GM19438 (cell line): ENCODE data around the gene MCUB.
A peak's percentile ranks its signal among the peaks of the same experiment; 100 is the strongest.
"Not testable (repeated sequence)": the region's sequence is repeated elsewhere in the genome, so short reads cannot be mapped to it uniquely, and the experiment has no call there.

Experiments used
- ATAC-seq: cut with Tn5 transposase; IDR thresholded peaks from one replicate; pipeline ENCODE4 v1.9.1; 2021; ENCODE audit warnings: low read depth; ENCODE audit not compliant: unreplicated experiment

Gene MCUB

DNA sequence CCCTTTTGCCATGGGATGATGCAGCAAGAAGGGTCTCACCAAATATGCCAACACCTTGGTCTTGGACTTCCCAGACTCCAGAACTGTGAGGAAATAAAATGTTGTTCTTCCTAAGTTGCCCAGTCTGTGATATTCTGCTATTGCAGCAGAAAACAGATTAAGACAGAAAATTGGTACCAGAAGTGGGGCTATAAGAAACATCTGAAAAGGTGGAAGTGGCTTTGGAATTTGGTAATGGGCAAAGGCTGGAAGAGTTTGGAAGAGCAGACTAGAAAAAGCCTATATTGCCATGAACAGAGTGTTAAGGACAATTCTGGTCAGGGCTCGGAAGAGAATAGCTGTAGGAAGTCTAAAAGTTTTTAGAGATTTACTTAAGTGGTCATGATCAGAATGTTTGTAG is 115.8 kb downstream of the MCUB start:
- no peak for ATAC-seq

DNA sequence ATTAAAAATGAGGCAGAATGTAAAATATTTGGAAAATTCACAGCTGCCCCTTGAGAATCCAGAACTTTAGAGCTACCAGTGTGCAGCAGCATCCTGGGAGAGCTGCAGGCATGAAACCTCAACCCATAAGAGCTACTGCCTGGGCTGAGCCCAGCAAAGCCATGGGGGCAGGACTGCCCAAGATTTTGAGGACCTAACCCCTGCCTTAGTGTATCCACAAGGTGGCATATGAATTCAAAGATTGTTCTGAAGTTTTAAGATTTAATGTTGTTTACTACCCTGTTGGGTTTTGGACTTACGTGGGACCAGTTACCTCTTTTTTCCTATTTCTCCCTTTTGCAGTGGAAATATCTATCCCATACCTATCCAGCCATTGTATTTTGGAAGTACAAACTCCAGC is 116.8 kb downstream of the MCUB start:
- no peak for ATAC-seq

DNA sequence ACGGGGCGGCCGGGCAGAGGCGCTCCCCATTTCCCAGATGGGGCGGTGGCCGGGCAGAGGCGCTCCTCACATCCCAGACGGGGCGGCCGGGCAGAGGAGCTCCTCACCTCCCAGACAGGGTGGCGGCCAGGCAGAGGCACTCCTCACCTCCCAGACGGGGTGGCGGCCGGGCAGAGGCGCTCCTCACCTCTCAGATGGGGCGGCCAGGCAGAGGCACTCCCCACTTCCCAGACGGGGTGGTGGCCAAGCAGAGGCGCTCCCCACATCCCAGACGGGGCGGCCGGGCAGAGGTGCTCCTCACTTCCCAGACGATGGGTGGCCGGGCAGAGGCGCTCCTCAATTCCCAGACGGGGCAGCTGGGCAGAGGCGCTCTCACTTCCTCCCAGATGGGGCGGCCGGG is 118.4 kb downstream of the MCUB start:
- not testable (repeated sequence) for ATAC-seq

DNA sequence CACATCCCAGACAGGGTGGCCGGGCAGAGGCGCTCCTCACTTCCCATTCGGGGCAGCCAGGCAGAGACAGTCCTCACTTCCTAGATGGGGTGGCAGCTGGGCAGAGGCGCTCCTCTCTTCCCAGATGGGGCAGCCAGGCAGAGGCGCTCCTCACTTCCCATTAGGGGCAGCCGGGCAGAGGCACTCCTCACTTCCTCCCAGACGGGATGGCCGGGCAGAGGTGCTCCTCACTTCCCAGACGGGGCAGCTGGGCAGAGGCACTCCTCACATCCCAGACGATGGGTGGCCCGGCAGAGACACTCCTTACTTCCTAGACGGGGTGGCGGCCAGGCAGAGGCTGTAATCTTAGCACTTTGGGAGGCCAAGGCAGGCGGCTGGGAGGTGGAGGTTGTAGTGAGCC is 118.9 kb downstream of the MCUB start:
- ATAC-seq, result not testable (repeated sequence)

DNA sequence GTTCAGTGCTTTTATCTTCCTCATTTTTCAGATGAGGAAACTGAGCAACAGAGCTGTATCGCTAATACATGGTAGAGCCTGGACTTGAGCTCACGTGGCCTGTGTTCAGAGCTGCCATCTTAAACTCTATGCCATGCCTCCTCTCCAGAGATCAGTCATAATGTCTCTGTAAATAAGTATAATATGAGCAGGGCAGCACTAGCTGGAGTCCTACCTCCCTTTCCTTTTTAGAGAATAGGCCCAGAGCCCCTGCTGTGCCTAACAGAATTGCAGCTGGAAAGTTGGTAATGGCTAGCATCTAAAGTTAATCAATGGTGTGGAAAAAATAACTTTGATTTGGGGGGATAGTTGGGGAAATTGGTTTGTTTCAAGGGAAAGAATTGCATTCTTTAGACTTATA is 122.8 kb downstream of the MCUB start:
- no peak for ATAC-seq

DNA sequence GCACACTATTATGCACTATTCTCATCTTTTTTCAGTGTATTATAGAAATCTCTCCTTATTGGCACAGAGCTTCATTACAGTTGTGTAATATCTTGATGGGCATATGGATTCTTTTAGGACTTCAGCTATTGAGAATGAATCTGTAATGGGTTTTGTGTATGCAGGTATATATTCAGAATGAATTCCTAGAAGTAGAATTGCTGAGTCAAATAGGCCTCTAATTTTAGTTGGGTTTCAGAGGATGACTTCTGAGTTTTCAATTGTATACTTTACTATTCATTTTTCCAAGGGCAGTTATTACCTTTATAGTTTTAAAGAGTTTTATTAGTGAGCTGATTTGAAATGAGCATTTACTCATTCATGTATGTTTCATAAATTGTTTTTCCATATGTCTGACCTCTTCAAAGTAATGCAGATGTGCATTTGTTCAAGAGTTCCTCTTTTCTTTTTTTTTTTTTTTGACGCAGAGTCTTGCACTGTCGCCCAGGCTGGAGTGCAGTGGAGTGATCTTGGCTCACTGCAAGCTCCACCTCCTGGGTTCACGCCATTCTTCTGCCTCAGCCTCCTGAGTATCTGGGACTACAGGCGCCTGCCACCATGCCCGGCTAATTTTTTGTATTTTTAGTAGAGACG is 123.7 kb downstream of the MCUB start:
- ATAC-seq, result no peak

DNA sequence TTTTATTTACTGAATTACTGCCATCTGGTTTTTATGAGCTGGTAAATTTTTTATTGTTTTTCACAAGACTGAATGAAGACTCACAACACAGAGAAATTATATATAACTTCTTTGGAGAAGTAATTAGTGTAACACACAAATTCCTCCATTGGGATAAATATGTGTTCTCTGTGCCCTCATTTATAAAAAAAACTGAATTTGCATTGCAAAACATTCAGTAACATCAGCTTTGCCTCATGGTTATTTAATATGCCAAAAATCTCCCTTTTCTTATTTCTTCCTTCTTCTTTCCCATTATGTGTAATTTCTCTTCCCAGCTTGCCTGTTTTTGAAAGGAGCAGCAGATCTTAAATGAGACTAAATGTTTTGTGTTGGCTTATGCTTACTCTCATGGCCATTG is 124.7 kb downstream of the MCUB start:
- no peak for ATAC-seq

DNA sequence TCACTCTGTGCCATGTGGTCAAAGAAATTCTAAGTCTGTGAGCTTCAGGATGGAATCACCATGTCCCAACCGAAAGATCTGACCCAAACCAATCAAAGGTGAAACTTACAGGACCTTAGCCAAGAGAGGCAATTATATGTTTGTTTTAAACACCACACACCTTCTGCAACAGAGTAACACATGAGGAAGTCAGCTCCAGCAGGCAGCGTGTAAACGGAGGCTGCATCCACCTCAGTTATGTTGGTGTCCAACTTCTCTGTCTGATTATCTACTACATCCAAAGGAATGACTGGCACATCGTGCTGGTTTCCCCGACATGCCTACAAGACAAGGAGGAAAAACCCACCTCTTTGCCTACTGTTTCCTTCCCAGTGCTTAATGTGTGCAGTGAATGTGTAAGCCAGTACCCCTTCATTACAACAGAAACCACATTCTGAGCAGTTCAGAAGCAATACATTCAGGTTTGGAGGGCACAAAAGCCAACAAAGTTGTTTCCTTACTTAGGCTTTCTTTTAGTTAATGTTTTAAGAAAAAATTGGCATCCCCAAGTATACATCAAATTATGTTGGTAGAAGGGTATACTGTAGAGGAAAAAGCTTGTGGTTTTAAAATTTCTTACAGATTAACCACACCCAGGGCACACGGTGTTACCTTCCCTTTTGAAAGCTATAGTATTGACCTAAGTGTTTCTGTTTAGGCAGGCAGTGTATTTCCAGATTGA is 130.8 kb downstream of the MCUB start:
- ATAC-seq, result peak; percentile 88

DNA sequence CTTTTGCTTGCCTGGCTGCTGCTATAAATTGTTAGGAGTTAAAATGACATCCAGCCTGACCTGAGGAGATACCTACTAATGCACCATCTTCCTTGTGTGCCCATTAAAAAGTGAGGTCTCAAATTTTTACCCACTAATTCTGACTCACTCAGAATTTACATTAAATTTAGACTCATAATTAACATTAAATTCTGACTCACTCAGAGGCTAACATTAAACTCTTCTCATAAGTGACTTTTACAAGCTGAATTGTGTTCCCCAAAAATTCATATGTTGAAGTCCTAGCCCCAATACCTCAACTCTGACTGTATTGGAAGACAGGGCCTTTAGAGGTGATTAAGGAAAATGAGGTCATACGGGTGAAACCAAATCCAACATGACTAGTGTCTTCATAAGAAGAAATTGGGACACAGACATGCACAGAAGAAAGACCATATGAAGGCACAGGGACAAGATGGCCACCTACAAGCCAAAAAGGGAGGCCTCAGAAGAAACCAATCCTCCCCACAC is 131.4 kb downstream of the MCUB start:
- ATAC-seq, result no peak

DNA sequence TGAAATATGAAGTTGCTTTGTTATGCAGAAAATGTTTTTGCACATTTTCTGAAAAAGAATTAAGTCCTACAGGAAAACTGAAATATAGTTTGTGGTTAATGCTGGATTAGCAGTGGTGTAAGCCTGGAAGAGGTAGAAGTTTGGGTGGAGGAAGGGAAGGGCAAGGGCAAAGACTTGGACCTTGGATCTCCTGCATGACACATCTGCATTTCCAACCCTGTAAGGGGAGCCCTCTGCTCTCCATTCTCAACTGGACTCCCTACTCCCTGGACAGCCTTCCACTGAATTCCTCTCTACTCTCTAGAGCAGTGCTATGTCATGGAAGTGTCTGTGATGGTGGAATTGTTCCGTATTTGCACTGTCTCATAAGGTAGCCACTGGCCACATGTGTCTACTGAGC is 138.6 kb downstream of the MCUB start:
- ATAC-seq, result no peak

DNA sequence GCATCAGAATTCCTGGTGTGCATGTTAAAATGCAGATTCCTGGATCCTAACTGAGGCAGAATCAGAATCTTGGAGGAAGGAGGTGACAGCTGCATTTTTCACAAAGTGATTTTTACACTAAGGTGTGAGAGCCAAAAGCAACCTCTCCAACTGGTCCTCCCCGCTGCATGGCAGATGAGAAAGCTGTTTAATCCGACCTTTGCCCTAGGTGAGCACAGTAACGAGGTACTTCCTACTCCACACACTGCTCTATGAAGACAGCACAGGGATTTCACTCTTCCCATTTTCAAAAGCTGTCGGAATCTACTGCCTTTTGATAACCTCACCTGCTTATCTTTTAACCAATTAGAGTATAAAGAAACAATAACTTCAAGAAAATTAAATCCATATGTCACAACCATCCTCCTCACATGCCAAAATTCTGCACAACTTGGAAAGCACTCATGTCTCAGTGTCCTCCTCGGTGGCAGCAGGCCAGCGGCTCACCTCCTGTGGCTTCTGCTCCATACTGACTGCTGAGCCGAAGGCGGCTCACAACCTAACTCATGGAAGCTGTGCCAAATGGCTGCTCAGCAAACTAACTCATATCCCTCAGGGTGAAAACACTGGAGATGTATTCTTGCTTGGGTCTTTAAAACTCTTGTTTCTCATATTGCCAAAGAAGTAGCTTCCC is 139.6 kb downstream of the MCUB start:
- no peak for ATAC-seq

DNA sequence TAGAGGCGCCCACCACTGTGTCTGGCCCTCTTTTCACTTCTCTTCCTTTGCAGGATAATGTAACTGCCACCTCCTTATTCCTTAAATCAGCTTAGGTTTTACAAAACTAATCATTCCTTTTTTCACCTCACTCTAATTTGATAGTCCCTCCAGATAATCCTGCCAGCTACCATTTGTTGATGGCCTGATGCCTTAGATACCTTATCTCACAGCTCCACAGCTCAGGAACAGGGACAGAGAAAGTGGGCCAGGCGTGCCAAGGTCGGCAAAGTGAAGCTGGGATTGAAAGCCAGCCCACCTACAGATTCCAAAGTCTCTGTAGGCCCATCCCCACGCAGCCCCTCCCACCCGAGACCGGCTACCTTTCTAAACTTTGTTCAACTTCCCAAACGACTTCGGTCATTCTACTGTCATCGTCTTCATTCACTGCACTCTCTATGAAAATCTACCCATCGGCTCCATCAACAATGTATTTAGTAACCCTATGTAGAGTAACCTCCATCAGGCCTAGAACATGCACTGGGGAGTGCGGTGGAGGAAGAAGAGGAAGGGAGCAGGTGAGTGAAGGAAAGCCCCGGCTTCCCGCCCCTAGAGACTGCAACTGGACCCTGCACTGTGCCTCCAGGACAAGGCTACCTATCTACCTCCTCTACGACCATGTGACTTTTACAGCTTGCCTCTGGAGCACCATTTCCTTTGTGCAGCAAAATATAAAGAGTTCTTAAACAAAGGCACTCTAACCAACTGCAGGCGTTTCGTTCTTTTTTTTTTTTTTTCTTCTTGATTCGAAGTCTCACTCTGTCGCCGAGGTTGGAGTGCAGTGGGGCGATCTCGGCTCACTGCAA is 141.7 kb downstream of the MCUB start:
- peak; percentile 13 for ATAC-seq

DNA sequence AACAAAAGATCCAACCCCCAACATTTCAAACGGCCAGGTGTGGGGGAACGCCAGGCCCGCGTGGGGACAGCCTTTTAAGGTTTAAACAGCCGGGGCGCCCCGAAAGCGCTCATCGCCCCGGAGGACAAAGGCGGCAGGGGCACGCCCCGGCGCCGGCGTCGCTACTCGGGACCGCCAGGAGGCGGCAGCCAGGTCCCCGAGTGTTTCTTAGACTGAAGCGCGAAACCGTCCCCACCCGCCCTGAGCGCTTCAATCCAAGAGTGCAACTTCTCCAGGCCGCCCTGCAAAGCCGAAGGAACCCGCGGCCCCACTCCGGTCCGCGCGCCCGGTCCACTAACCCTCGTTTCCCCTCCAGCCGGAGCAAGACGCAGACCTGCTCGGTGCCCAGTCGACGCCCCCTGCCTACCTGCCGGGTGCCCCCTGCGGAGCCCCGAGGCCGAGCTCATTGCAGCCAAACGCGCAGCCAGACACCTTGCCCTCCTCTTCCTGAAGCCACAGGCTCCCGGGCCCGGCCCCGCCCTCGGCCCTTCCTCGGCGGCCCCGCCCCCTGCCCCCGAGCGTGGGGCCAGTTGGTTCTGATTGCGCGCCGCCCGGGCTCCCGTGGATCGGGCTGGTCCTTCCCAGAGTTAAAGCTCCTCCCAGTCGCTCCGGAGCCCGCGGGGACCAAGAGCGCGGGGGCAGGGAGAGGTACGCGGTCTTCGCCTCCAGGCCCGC is 143.1 kb downstream of the MCUB start, which contains the start of gene CASP6:
Gene CASP6 (minus strand): TSS at position 496 of the 714 bp plus-strand sequence. CDS start 50 bp downstream, at position 446.
- ATAC-seq, result peak; percentile 64

DNA sequence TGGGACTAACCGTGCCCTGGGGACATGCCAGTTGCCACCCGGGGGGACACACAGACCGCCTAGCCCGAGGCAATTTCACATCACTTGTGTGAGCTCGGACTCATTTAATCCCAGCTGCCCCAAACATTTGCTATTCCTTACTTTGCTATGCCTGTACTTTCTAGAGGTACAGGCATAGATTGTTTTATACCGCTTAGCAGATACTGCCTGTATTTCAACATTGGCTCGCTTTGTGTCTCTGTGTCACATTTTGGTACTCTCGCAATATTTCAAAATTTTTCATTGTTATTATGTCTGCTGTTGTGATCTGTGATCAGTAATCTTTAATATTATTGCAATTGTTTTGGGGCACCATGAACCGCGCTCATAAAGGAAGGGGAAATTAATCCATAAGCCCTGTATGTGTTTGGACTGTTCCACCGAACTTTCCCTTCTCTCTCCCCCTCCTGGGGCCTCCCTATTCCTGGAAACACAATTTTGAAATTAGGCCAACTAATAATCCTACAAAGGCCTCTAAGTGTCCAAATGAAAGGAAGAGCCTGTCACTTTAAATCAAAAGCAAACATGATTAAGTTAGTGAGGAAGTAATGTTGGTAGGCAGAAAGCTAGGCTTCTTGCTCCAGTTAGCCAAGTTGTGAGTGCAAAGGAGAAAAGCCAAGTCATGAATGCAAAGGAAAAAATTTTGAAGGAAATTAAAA is 143.8 kb downstream of the MCUB start:
- no peak for ATAC-seq

DNA sequence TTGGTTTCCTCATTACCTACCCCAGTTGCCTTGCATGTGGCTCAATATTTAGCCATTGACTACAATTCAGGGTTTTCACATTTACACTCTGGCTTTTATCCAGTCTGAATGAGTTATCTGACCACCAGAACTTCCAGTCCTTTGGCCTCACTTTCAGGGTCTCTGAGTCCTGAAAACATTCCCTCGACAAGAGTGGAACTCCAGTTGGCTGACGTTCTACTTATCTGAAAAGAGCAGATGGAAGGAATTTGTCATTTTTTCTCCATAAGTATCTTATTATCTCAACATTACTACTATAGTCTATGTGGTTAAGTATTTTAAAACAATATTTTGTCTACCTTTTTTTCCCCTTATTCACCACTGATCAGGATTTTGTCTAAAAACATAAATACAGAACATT is 148.4 kb downstream of the MCUB start:
- ATAC-seq, result no peak

DNA sequence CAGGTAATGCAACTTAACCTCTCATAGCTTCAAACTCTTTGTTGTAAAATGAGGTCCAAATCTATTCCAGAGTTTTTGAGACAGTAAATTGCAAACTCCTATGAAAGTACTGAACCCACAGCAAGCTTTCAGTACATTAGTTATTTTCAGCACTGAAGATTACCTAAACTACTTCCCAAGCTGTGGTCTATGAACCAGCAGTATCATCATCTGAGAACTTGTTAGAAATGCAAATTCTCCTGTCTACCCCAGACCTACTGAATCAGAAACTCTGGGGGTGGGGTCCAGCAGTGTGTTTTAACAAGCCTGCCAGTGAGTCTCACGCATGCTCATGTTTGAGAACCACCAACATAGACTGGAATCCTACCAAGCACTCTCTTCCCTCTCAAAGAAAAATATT is 148.9 kb downstream of the MCUB start:
- ATAC-seq, result peak; percentile 95

DNA sequence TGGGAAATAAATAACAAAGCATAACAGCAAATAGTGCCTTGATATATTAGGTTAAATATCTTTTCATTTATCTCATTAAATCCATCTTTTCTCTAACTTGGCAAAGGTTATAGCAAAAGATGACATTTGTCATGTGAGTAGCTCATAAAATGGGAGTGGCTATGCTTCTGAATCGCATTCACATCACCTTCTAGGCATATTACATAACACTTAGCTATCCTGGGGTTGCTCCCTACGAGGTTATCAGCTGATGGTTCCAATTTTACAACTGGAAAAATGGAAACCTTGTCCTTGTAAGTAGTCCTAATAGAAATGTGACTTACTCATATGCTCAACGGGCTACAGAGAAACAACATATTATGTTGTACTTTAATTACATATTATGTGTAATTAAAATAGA is 153.5 kb downstream of the MCUB start:
- no peak for ATAC-seq

DNA sequence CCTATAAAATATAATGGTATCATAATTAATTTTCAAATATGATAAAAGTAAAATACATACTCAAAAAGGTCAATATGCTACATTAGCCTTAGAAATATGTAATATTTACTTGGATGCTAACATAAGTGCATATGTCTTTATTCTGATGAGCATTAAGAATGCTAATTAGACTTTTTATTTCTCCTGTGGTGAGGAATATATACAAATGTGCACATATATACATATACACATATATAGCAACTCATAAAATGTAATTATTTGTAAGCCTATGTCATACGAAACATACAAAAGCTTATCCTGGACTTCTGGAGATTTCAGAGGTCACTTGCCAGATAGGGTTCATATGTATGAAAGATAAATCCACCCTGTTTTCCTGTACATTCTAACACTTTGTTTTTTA is 158.7 kb downstream of the MCUB start:
- ATAC-seq, result no peak

DNA sequence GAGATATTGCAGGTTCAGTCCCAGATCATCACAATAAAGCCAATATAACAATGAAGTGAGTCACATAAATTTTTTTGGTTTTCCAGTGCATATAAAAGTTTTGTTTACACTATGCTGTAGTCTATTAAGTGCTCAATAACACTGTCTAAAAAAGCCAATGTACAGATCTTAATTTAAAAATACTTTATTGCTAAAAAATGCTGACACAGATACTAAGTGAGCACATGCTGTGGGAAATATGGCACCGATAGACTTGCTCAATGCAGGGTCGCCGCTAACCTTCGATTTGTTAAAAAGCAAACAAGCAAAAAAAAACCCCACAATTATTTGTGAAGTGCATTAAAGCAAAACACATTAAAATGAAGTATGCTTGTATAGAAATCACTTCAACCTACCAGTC is 159.6 kb downstream of the MCUB start:
- no peak for ATAC-seq
